Endothelial cell of coronary artery (primary cell): ENCODE data around the gene GJB2. TPM values are rescaled to one million over a fixed set of nuclear protein-coding genes. Genes with fewer than 3 reads are reported as not detected.

ENCODE experiments used
- total RNA-seq: library from RNA; depleted of rRNA; stranded (reverse); fragments of >200 nt; gene quantifications from 2 replicates; pipeline ENCODE4 v1.2.3, GENCODE V29; 2014

The GJB2 gene
- total RNA-seq = not detected in 2 replicates

DNA sequence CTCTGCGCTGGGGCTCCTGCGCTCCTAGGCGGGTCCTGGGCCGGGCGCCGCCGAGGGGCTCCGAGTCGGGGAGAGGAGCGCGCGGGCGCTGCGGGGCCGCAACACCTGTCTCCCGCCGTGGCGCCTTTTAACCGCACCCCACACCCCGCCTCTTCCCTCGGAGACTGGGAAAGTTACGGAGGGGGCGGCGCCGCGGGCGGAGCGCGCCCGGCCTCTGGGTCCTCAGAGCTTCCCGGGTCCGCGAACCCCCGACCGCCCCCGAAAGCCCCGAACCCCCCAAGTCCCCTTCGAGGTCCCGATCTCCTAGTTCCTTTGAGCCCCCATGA is at the start of gene GJB2:
GJB2 (minus strand) TSS at position 103 of the 326 bp plus-strand sequence. CDS start 3,357 bp downstream, outside the sequence.

GRCh38 chr13:20231839-20232555 is 39.3 kb upstream of the GJB2 start, which contains the start of gene GJB6:
Gene GJB6, minus strand, starts transcription at chr13:20232319. Its CDS starts 8,839 bp downstream, at chr13:20223480.

DNA sequence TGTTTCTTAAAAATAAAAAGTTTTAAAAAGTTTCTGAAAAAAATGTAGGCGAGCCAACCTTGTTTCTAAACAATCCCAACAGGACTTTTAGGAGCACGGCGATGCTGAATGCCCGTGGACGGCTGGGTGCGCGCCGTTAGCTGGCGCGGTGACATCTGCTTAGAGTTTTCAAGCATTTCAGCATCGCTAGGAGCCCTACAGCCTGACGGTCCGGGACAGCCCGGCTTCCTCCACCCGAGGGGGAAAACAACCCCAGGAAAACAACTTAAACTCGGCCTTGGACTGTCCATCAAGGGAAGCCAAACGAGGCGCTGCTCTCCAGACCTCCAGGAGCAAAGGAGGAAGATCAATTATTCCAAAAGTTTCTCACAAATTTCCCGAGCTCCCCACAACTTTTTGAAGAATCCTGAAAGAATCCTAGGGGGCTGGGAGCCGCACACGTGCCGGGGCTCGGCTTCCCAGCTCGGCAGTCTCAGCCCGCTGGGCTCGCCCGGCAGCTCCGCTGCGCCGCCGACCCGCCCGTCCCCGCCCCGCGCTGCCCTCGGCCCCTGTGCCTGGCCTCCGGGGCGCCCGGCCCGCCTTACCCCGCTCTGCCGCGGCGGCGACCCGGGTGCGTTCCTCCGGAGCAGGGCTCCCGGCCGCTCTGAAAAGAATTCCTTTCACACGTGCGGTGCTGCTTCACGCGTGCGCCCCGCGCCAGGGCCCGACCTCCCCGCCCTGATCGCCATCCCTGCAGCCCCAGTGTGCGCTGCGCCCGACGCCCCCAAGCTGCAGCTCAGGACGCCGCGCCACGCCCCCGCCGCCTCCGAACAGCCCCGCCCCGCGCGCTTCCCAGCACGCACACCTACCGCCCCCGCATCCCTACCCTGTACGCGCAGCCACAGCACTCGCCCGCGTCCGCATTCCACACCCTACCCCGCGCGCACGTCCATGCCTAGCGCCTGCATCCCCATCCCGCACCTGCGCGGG is 32.1 kb downstream of the GJB2 start, which contains the start of gene GJA3:
GJA3 (minus strand) TSS at position 747 of the 969 bp plus-strand sequence. CDS start 17,764 bp downstream, outside the sequence.

Other genes starting within 250 kb of the GJB2 start
- gene ZMYM2, start 234.2 kb downstream of the GJB2 start, total RNA-seq = 42.3 and 57.6 TPM in 2 replicates
- gene GJA3, start 31.9 kb downstream of the GJB2 start, total RNA-seq = under 0.01 and 0.28 TPM in 2 replicates
- gene GJB6, start 39.4 kb upstream of the GJB2 start, total RNA-seq = not detected in 2 replicates